Mesothelial cell of epicardium (in vitro differentiated cells): ENCODE results near the gene SMARCA5. TPM values are rescaled to one million over a fixed set of nuclear protein-coding genes. Genes with fewer than 3 reads are reported as not detected.

ENCODE experiments used
- DNase-seq, 2 experiments: peaks; one replicate each; pipeline ENCODE4 v3.0.0; 2021; ENCODE audit warnings: low spot score in 2 of 2; ENCODE audit not compliant: unreplicated experiment in 2 of 2
- H3K27ac Mint-ChIP-seq: 2 replicates; pipeline ENCODE4 v1.8.0; 2021; ENCODE audit warnings: mixed read lengths
- H3K27me3 Mint-ChIP-seq: 2 replicates; pipeline ENCODE4 v1.8.0; 2021; ENCODE audit warnings: low read depth, mixed read lengths
- H3K36me3 Mint-ChIP-seq: 2 replicates; pipeline ENCODE4 v1.8.0; 2021; ENCODE audit warnings: mixed read lengths
- H3K4me1 Mint-ChIP-seq: 2 replicates; pipeline ENCODE4 v1.8.0; 2021; ENCODE audit warnings: mixed read lengths
- H3K4me3 Mint-ChIP-seq: 2 replicates; pipeline ENCODE4 v1.8.0; 2021; ENCODE audit warnings: mild to moderate bottlenecking, moderate library complexity, mixed read lengths
- H3K9me3 Mint-ChIP-seq: 2 replicates; pipeline ENCODE4 v1.8.0; 2021; ENCODE audit warnings: mixed read lengths
- total RNA-seq: library from RNA; stranded (reverse); gene quantifications from 3 replicates; pipeline ENCODE4 v1.2.1, GENCODE V29; 2021
- TF ChIP-seq, protein P1 (sequence below): fragments of 200-600 bp; sonication (generic); IDR thresholded peaks from one replicate; pipeline ENCODE4 v1.5.0; 2021; ENCODE audit warnings: antibody characterized with exemption; ENCODE audit not compliant: unreplicated experiment

The SMARCA5 gene
- total RNA-seq, 1 donor from 2014 or later, result 58.3 TPM

DNA sequence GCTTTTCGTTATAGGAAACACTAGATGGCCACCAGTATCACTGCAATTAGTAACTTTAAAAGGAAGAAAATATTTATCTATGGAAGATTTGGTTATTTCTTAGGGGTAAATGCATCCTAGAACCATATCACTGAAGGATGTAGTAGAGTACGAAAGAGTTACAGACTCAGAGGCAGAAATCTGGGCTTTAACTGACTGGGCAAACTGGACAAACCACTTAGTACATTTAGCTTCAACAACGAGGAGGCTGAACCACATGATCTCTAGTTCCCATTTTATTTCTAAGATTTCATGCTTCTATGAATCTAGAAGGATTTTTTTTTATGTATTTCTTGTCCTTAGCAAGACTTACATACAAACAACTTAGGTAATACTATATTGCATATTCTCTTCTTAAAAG lies 93.0 kb downstream of the SMARCA5 start:
- peaks cover 23% of the 10 kb centered on the region for H3K27me3 Mint-ChIP-seq
- no peaks in the 10 kb centered on the region for H3K36me3 Mint-ChIP-seq
- no peak for DNase-seq
- no peaks in the 10 kb centered on the region for H3K4me1 Mint-ChIP-seq
- peaks cover 12% of the 10 kb centered on the region for H3K9me3 Mint-ChIP-seq
- no peak overlapping the region for H3K4me3 Mint-ChIP-seq
- H3K27ac Mint-ChIP-seq, result no peak overlapping the region
- TF ChIP-seq, protein P1, sequence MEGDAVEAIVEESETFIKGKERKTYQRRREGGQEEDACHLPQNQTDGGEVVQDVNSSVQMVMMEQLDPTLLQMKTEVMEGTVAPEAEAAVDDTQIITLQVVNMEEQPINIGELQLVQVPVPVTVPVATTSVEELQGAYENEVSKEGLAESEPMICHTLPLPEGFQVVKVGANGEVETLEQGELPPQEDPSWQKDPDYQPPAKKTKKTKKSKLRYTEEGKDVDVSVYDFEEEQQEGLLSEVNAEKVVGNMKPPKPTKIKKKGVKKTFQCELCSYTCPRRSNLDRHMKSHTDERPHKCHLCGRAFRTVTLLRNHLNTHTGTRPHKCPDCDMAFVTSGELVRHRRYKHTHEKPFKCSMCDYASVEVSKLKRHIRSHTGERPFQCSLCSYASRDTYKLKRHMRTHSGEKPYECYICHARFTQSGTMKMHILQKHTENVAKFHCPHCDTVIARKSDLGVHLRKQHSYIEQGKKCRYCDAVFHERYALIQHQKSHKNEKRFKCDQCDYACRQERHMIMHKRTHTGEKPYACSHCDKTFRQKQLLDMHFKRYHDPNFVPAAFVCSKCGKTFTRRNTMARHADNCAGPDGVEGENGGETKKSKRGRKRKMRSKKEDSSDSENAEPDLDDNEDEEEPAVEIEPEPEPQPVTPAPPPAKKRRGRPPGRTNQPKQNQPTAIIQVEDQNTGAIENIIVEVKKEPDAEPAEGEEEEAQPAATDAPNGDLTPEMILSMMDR, result no peak

Other genes with a start within 250 kb of the SMARCA5 start
- gene GAB1, start 176.8 kb upstream of the SMARCA5 start, total RNA-seq, result 44.6 to 45.9 TPM (median 45.0 TPM) in 3 replicates
- not detected in 3 replicates for gene FREM3, start 187.0 kb downstream of the SMARCA5 start, total RNA-seq